Smooth muscle cell (in vitro differentiated cells): ENCODE measurements around the gene LY6G6F. TPM values are rescaled to one million over a fixed set of nuclear protein-coding genes. Genes with fewer than 3 reads are reported as not detected.

Source experiments
- DNase-seq: peaks from one replicate; lab custom pipeline; 2025; ENCODE audit not compliant: unreplicated experiment; lab: John Stamatoyannopoulos, UW
- H2AFZ ChIP-seq: fragments of 200-600 bp; sonication (generic); 2 replicates; pipeline ENCODE4 v1.6.0; 2016; ENCODE audit warnings: antibody characterized with exemption, low read depth, mild to moderate bottlenecking
- H3F3A ChIP-seq: fragments of 200-600 bp; sonication (generic); 2 replicates; pipeline ENCODE4 v1.6.0; 2017; ENCODE audit warnings: antibody characterized with exemption, low read depth
- H3K27ac ChIP-seq: fragments of 200-600 bp; sonication (generic); 2 replicates; pipeline ENCODE4 v1.5.1; 2016; ENCODE audit warnings: low read depth, mild to moderate bottlenecking
- H3K27me3 ChIP-seq: fragments of 200-600 bp; sonication (generic); 2 replicates; pipeline ENCODE4 v1.6.1; 2016; ENCODE audit warnings: low read depth, mild to moderate bottlenecking
- H3K36me3 ChIP-seq: fragments of 200-600 bp; sonication (generic); 2 replicates; pipeline ENCODE4 v1.5.1; 2016; ENCODE audit warnings: low read depth
- H3K4me1 ChIP-seq: fragments of 200-600 bp; sonication (generic); 2 replicates; pipeline ENCODE4 v1.5.1; 2016; ENCODE audit warnings: low read depth
- H3K4me2 ChIP-seq: fragments of 200-600 bp; sonication (generic); 2 replicates; pipeline ENCODE4 v1.6.0; 2016; ENCODE audit warnings: mild to moderate bottlenecking
- H3K4me3 ChIP-seq: fragments of 200-600 bp; sonication (generic); 2 replicates; pipeline ENCODE4 v1.5.1; 2016; ENCODE audit warnings: mild to moderate bottlenecking
- H3K79me2 ChIP-seq: fragments of 200-600 bp; sonication (generic); 2 replicates; pipeline ENCODE4 v1.6.0; 2016; ENCODE audit warnings: low read depth, mild to moderate bottlenecking
- H3K9ac ChIP-seq: fragments of 200-600 bp; sonication (generic); 2 replicates; pipeline ENCODE4 v1.6.0; 2016; ENCODE audit warnings: low read depth
- H3K9me3 ChIP-seq: fragments of 200-600 bp; sonication (generic); replicated peaks from 2 replicates; pipeline ENCODE4 v1.5.1; 2016; ENCODE audit warnings: low read depth
- H4K20me1 ChIP-seq: fragments of 200-600 bp; sonication (generic); 2 replicates; pipeline ENCODE4 v1.6.0; 2016; ENCODE audit warnings: low read depth
- CTCF ChIP-seq: fragments of 200-600 bp; sonication (generic); IDR thresholded peaks from 2 replicates; pipeline ENCODE4 v1.5.1; 2017; ENCODE audit warnings: borderline replicate concordance, mild to moderate bottlenecking, antibody characterized with exemption; ENCODE audit not compliant: insufficient read depth, poor library complexity, severe bottlenecking
- WGBS: methylation state at CpG from one replicate; pipeline ENCODE4 v1.1.7; 2016; ENCODE audit warnings: low lambda C conversion rate; 5-methylcytosine and 5-hydroxymethylcytosine counted together
- polyA plus RNA-seq: library from polyadenylated mRNA; unstranded; fragments of >200 nt; fragmentation: Nextera tagmentation; extraction: Ambion mirVana; gene quantifications from 2 replicates; pipeline ENCODE4 v1.2.1, GENCODE V29; 2016
- total RNA-seq: library from RNA; depleted of rRNA; stranded (reverse); fragments of >200 nt; gene quantifications from 2 replicates; pipeline ENCODE4 v1.2.3, GENCODE V29; 2014

Gene LY6G6F
- total and polyA plus RNA-seq, 2 experiments from 2014 or later: not detected

GRCh38 chr6:31740397-31741223, 33.9 kb downstream of the LY6G6F start:
- no peak for TF ChIP-seq CTCF
- Histone ChIP-seq H3F3A (peaks cover 18% of the 10 kb centered on the region), H3K36me3 (no peaks in the 10 kb centered on the region), H3K79me2 (peaks cover 14% of the 10 kb centered on the region), H3K27me3 (no peaks in the 10 kb centered on the region), H3K9ac (peak overlapping the region; percentile 41), H3K4me1 (peaks cover 49% of the 10 kb centered on the region), H3K4me3 (peak overlapping the region; percentile 63), H3K27ac (peak overlapping the region; percentile 38), H3K4me2 (peak overlapping the region; percentile 96), H3K9me3 (no peaks in the 10 kb centered on the region), H4K20me1 (no peaks in the 10 kb centered on the region), H2AFZ (peak overlapping the region; percentile 63)
- no peak for DNase-seq
- WGBS: 38% methylated on average over 29 of the region's 29 CpGs

GRCh38 chr6:31741815-31742214, 35.1 kb downstream of the LY6G6F start:
- no peaks in the 10 kb centered on the region for H3K27me3 ChIP-seq
- H3K4me2 ChIP-seq: no peak overlapping the region
- H3K36me3 ChIP-seq: no peaks in the 10 kb centered on the region
- peaks cover 2% of the 10 kb centered on the region for H3K79me2 ChIP-seq
- no peak overlapping the region for H3K27ac ChIP-seq
- no peak overlapping the region for H3K4me3 ChIP-seq
- no peaks in the 10 kb centered on the region for H3K9me3 ChIP-seq
- H4K20me1 ChIP-seq: no peaks in the 10 kb centered on the region
- peaks cover 44% of the 10 kb centered on the region for H3K4me1 ChIP-seq
- no peak for DNase-seq
- peaks cover 10% of the 10 kb centered on the region for H3F3A ChIP-seq
- WGBS: 95% methylated on average over 2 of the region's 2 CpGs
- H2AFZ ChIP-seq: no peak overlapping the region
- H3K9ac ChIP-seq: no peak overlapping the region
- TF ChIP-seq CTCF: no peak

DNA sequence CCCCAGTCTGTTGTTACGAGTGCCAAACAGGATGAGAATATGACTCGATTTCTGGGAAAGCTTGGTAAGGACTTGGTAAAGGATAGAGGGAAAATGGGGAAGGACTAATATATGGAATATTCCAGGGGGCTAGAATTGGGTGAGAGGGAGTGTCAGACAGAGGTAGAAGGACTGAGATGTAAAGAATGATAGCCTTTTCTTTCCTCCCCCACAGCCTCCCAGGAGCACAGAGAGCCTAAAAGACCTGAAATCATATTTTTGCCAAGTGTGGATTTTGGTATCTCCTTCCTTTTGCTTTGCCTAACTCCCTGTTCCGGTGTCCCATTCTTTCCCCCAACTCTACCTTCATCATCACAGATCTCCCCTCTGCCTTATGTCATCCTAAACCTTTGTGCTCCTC, 36.2 kb downstream of the LY6G6F start:
- Histone ChIP-seq H3K27ac (no peak overlapping the region), H3K4me3 (no peak overlapping the region), H3K4me1 (peaks cover 34% of the 10 kb centered on the region), H4K20me1 (no peaks in the 10 kb centered on the region), H3K36me3 (no peaks in the 10 kb centered on the region), H3K4me2 (no peak overlapping the region), H3K79me2 (no peaks in the 10 kb centered on the region), H2AFZ (no peak overlapping the region), H3K9me3 (no peaks in the 10 kb centered on the region), H3K9ac (no peak overlapping the region), H3F3A (peaks cover 7% of the 10 kb centered on the region), H3K27me3 (no peaks in the 10 kb centered on the region)
- WGBS: 93% methylated on average over 3 of the region's 3 CpGs
- TF ChIP-seq CTCF: no peak
- DNase-seq: no peak

DNA sequence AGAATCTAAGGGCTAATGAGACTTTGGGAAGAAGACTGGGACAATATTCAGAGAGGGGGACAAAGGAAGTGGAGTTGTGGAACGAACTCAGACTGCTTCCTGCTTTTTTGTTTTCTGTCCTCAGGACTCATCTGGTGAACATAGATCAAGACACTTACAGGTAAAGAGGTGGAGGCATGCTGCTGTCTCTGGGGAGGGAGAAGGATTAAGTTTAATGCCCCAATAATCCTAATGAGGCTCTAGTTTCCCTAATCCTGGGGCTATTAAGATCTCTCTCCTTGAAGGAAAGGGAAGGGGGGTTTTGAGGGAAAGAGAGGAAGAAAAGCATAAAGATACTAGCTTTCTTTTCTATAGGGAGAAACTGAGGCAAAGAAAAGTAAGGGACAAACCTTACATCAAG, 37.8 kb downstream of the LY6G6F start:
- no peaks in the 10 kb centered on the region for H3K36me3 ChIP-seq
- no peaks in the 10 kb centered on the region for H3K27me3 ChIP-seq
- H3K79me2 ChIP-seq: no peaks in the 10 kb centered on the region
- peaks cover 20% of the 10 kb centered on the region for H3K4me1 ChIP-seq
- no peak overlapping the region for H3K9ac ChIP-seq
- H3K9me3 ChIP-seq: no peaks in the 10 kb centered on the region
- WGBS: 92% methylated on average over 1 of the region's 1 CpG
- no peak overlapping the region for H3K4me3 ChIP-seq
- no peak overlapping the region for H3K27ac ChIP-seq
- no peak for DNase-seq
- no peak for TF ChIP-seq CTCF
- no peak overlapping the region for H3K4me2 ChIP-seq
- H3F3A ChIP-seq: no peaks in the 10 kb centered on the region
- H2AFZ ChIP-seq: no peak overlapping the region
- H4K20me1 ChIP-seq: no peaks in the 10 kb centered on the region
